Astrocyte (in vitro differentiated cells and primary cell): ENCODE measurements around the gene ETV3.

Experiments used
- CTCF ChIP-seq: IDR thresholded peaks from 2 replicates; pipeline ENCODE4 v1.5.1; 2011; ENCODE audit warnings: low read depth, mild to moderate bottlenecking, inconsistent platforms, low read length, moderate library complexity; ENCODE audit not compliant: insufficient read depth
- EZH2 ChIP-seq: IDR thresholded peaks from 2 replicates; pipeline ENCODE4 v1.6.1; 2012; ENCODE audit warnings: mild to moderate bottlenecking, low read length, inconsistent platforms; ENCODE audit not compliant: insufficient read depth

GRCh38 chr1:157085421-157085820, 52.8 kb downstream of the ETV3 start:
- TF ChIP-seq CTCF: no peak
- no peak for TF ChIP-seq EZH2
